ENCODE data around the gene DDX28.
A peak's percentile ranks its signal among the peaks of the same experiment; 100 is the strongest.

The DDX28 gene, protein sequence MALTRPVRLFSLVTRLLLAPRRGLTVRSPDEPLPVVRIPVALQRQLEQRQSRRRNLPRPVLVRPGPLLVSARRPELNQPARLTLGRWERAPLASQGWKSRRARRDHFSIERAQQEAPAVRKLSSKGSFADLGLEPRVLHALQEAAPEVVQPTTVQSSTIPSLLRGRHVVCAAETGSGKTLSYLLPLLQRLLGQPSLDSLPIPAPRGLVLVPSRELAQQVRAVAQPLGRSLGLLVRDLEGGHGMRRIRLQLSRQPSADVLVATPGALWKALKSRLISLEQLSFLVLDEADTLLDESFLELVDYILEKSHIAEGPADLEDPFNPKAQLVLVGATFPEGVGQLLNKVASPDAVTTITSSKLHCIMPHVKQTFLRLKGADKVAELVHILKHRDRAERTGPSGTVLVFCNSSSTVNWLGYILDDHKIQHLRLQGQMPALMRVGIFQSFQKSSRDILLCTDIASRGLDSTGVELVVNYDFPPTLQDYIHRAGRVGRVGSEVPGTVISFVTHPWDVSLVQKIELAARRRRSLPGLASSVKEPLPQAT

DNA sequence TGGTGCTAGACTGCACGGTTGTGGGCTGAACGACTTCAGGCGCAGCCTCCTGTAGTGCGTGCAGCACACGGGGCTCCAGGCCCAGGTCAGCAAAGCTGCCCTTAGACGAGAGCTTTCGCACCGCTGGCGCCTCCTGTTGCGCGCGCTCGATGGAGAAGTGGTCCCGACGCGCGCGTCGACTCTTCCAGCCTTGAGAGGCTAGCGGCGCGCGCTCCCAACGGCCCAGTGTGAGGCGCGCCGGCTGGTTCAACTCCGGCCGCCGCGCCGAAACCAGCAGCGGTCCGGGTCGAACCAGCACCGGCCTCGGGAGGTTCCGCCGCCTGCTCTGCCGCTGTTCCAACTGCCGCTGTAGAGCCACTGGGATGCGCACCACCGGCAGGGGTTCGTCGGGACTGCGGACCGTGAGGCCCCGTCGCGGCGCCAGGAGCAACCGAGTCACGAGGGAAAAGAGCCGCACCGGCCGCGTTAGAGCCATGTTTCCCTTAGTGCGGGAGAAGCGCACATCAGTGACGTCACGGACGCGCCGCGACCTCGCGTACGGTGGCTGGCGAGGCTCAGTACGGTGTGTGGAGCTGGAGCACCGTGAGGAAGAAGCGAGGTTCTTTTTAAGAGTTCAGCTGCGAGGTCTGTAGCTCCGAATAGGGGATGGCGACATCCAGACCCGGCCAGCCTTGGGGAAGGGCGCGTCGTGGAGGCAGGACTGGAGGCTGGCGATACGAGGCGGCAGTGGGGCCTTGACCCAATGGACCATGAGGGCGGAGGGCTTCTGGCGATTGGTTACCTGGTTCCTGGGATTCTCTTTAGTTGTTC, at the start of gene DDX28, which contains the start of gene DUS2:
Gene DDX28, minus strand, starts transcription at position 505 of the 810 bp plus-strand sequence. Its CDS starts 30 bp downstream, at position 475.
Gene DUS2, plus strand, starts transcription at position 557 of the 810 bp plus-strand sequence. CDS start 14,740 bp downstream, outside the sequence.
- DNase-seq: peak; percentile 81

DNA sequence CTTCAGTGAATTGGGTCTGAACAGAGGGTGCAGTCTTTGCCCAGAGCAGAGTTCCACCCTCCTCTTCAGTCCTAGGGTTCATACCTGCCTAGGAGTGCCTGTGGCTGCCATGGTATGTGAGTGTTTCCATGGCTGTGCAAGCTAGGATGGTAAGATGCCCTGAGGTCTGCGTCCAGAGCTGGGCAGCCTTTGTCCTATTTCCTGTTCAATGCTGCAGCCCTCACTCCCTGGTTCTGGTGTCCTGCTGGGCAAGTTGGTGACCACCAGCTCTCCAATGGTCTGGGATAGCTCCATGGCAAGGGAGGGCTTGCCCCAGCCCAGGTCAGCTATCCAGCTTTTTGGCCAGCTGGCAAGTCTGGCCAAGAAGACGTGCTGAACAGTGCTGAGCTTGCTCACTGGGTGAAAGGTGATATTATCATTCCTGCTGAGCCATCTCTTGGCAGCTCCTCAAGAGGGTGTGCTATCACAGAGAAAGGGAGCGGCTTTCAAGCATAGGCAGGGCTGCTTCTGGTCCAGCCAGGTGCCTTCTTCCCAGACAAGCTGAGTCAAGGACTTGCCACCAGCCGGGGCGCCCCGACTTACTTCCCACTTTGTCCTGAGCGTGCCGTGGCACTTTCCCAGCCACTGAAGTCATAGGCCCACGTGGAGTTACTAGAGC, 49.1 kb upstream of the DDX28 start:
- DNase-seq: no peak

DNA sequence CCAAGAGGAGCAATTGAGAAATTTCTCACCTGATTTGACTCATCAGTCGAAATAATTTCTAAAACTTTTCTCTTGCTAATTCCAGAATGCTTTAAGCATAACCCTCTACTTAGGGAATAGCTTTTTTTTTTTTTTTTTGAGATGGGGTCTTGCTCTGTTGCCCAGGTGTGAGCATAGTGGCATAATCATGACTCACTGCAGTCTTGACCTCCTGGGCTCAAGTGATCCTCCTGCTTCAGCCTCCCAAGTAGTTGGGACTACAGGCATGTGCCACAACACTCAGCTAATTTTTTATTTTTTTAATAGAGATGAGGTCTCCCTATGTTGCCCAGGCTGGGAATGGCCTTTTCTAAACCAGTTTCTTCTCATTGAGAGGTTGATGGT, 48.5 kb upstream of the DDX28 start:
- no peak for DNase-seq

DNA sequence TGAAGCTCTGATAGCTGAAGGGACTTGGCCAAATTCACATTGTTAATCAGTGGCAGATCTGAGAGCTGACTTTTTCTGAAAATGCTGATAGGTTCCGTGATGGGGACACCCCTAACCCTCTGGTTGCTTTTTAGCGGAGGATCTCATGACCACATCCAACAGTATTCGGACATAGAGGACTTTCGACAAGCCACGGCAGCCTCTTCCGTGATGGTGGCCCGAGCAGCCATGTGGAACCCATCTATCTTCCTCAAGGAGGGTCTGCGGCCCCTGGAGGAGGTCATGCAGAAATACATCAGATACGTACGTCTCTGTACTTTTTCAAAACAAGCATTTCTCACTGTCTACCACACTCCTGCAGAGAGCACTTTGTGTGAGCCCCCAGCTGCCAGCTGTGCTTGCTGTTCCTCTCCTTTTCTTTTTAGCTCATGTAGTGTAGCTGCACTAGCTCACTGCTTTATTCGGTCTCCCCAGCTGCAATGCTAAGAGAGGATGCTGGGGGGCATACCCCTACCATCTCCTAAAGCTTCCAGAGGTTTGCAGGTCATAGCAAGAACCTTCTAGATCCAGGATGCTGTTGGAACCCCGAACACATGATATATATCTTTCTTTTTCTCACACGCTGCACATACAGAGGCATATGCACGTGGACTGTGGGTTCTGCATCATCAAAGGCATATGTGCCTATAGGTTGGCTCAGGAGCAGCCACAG, 47.9 kb upstream of the DDX28 start:
- DNase-seq: no peak

DNA sequence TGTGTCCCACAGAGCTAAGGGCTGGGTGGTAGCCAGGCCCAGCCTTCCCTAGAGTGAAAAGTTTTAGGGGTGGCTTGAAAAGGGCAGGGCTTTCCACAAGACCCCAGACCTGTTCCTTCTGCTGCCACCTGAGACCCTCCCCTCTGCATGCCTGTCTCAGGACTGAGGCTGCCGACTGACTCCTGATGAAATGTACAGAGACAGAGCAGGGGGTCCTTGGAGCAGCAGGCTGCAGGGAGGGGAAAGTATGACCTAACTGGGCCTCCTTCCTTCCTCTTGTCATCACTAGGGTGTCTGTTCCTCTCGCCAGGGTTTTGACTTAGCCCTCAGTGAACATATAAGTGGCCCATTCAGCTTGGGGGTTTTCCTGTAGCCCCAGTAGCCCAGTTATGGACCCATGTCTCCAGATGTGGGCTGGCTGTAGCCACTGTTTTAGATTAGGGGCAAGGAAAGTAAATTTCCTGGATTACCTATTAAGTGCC, 47.3 kb upstream of the DDX28 start:
- no peak for DNase-seq

DNA sequence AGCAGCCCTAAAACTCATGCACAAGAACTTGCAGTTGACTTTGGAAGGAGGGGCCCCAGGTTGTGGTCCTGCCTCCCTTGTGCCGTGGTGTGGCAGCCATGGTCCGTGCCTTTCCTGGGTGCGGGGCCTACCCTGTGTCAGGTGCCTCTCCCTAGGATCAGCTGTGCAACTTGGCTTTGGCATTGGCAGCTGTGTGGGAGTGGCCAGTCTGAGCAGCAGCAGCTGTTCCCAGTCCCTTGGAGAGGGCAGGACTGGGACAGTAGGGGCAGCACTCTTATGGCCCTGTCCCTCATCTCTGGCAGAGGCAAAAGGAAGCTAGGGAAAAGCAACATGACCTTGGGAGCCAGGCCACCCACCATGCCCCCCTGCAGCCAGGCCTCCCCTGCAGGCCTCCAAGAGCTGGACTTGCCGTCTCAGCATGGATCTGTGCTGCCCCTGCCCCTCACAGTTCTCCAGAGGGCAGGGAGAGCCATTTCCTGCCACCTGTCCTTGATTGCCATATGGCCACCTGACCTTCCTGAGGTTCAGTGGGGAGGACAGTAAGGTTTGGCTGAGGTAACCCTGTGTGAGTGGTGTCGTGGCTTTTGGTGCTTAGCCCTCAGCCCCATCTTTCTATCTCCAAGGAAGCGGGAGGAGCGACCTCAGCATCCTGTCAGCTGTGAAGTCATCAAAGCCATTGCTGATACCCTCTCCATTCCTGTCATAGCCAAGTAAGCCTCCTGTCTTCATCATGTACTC, 46.6 kb upstream of the DDX28 start:
- peak; percentile 28 for DNase-seq

DNA sequence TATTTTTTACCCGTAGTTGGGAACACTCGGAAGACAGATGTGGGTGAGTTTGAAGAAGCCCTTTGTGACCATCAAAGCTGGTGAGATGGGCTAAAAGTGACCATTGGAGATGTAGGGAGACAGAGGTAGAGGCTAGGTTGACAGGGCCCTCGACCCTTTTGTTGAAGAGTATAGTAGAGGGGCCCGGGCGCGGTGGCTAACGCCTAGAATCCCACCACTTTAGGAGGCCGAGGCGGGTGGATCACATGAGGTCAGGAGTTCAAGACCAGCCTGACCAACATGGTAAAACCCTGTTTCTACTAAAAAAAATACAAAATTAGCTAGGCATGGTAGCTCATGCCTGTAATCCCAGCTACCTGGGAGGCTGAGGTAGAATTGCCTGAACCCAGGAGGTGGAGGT, 45.9 kb upstream of the DDX28 start:
- no peak for DNase-seq

DNA sequence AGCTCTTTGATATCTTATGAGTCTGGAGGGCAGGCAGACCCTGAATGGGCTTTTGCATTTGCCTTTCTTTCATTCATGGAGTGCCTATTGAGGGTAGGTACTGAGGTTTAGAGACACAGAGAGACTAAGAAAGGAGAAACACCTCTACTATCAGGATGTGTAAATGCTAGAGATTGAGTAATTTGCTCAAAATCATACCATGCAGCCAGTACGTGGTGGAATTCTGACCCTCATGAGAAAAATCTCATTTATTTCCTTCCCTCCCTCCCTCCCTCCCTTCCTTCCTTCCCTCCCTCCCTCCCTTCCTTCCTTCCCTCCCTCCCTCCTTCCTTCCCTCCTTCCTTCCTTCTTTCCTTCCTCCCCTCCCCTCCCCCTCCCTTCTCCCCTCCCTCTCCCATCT, 43.7 kb upstream of the DDX28 start:
- DNase-seq: no peak

DNA sequence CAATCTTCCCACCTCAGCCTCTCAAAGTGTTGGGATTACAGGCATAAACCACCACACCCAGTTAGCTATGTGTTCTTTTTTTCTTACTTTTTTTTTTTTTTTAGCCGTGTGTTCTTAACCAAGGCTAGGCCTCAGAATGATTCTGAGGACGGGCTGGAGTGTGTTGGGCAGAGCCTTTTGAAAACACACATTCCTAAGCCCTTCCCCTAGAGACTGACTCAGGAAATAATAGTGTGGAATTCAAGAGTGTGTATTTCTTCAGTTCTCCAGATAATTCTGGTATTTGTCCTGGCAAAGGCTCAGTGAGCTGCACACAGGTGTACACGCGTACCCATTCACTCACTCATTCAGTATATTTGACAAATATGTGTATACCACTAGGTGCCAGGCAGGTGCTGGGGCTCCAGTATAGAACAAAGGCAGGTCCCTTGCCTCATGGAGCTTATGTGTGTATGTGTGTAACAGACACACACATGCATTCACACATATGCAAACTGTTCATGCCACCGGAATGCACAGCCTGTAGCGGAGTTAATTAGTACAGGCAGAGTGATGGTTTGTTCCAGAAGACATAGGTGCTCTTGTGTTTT, 42.8 kb upstream of the DDX28 start:
- no peak for DNase-seq

DNA sequence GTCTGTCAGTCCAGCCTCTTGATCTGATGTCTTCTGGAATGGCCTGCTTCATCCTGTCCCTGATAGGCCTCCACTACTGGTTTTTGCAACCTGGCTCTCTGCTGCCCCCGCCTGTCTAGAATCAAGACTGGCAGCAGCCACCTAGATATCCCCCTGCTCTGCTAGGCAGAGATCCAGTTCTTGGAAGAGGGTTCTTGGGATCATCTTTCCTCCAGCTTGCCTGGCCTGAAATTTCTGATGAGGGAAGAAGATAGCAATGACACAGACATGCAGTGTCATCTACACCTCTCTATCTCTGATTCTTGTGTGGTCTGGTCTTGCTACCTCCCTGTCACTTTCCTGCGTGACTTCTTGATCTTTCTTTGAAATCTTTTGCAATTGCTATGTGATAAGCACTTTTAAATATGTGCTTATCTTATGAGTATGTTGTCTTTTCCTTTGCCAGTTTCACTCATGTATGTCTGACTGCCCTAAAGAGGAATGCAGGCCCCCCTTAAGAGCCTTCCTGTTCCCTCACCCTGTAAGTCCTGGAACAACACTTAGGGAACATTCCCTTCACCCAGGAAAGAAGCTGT, 41.8 kb upstream of the DDX28 start:
- peak; percentile 52 for DNase-seq

DNA sequence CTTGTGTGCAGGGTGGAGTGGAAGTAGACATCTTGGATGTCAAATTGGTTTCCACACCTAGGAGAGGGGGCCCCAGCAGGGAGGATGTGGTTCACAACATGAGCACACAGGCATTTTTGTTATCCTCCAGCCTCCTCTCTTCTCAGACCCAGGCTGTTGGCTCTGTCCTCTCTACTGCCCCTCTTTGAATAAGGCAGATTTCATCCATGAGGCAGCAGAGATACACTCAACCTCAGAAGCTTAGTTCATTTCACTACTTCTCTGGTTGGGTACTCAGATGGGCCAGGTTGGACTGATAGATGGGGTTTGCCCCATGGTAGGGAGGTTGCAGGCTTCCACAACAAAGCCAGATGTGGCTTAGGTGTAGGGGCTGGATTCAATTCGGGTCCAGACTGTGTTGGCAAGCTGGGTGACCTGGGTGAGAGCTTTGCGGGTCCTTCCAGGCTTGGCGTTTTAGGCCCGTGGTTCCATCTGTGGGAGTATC, 39.9 kb upstream of the DDX28 start:
- no peak for DNase-seq

DNA sequence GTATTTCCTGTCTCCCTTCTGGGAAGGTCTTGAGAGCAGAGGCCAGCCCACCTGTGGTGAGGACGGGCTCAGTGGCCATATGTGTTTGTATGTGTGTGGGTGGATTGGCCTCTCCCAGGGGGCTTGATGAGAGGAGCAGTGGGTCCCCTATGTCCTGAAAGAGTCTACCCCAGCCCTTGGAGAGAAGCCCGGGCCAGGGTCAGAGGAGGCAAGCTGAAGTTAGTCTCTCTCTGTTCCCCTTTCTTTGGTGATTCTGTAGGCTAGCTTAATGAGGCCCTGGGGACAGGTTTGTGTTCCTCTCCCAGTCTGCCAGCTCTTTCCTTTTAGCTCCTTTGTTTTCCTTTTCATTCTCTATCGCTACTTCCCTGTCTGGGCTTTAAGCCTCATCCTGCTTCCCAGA, 38.4 kb upstream of the DDX28 start:
- no peak for DNase-seq

DNA sequence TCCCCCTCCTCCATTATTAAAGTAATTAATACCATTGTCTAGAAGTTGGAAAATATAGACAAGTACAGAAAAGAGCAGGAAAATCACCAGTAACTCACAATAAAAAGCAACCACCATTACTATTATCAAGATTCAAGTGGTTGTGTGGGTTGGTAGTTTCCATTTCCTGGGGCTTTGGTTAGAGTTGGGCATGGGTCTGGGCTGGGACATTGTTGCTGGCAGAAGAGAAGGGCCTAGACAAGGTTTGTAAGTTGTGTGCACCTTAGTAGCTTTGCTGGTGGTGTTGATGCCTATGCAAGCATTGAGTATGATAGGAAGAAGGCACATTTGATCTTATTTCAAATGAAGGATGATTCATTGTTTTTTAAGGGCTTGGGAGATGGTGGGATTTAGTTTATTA, 36.8 kb upstream of the DDX28 start:
- DNase-seq: no peak

DNA sequence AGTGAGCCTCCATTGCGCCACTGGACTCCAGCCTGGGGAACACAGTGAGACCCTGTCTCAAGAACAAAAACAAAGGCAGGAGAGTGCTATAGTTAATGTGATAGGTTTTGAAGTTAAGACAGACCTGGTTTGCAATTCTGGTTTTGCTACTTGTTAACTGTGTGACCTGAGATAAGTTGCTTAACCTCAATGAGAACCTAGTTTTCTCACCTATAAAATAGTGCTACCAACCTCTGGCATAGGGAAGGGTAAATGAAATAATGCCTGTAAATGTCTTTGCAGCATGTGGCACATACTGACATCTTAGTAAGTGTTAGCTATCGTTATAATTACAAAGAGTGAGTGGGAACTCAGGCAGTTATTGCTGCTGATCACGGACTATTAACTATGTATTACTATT, 32.4 kb upstream of the DDX28 start:
- no peak for DNase-seq

DNA sequence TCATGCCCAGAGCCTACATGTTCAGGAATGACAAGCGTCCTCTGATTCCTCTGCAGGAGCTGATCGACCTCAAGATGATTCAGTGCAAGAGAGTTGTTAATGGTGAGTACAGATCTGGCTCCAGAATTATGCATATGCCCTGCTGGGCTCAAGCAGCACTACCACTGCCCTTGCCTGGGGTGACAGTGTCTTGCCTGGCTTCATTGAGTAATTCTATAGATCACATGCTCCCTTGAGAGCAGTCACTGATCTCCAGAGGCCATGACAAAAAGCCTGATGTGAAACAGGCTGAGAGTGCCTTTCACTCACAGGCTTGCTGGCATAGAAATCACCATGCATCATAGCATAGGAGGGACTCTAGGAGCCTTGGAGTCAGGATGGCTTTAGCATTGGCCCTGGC, 26.4 kb upstream of the DDX28 start:
- DNase-seq: no peak

DNA sequence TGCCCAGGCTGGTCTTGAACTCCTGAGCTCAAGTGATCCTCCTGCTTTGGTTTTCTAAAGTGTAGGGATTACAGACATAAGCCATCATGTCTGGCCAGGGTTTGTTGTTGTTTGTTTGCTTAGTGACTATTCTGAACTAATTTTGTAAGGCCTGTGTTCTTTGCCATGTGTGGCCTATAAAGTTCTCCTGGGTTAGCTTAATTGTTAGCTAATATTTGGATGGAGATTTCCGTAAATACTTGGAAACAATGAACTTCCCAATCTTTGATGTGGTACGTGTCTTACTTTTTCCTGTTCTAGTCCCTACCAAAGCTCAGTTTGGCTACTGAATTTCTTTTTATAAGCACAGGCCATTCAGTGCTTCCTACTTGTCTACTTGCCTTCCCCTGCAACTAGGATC, 25.0 kb upstream of the DDX28 start:
- no peak for DNase-seq

DNA sequence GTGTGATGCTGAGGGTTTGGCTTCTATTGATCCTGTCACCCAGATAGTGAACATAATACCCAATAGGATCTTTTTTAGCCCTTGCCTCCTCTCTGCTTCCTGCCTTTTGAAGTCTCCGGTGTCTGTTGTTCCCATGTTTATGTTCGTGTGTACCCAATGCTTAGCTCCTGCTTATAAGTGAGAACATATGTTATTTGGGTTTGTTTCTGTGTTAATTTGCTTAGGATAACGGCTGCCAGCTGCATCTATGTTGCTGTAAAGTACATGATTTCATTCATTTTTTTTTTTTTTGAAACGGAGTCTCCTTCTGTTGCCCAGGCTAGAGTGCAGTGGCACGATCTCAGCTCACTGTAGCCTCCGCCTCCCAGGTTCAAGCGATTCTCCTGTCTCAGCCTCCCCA, 23.1 kb upstream of the DDX28 start:
- peak; percentile 88 for DNase-seq

DNA sequence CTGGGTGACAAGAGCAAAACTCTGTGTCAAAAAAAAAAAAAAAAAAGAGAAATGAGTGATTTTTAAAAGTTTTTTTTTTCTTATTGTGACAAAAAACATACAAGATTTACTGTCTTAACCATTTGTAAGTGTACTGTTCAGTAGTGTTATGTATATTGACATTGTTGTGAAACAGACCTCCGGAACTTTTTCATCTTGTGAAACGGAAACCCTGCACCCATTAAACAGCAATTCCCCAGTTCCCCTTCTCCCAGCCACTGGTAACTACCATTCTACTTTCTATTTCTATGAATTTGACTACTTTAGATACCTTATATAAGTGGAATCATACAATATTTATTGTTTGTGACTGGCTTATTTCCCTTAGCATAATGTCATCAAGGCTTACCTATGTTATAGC, 18.8 kb upstream of the DDX28 start:
- DNase-seq: no peak

DNA sequence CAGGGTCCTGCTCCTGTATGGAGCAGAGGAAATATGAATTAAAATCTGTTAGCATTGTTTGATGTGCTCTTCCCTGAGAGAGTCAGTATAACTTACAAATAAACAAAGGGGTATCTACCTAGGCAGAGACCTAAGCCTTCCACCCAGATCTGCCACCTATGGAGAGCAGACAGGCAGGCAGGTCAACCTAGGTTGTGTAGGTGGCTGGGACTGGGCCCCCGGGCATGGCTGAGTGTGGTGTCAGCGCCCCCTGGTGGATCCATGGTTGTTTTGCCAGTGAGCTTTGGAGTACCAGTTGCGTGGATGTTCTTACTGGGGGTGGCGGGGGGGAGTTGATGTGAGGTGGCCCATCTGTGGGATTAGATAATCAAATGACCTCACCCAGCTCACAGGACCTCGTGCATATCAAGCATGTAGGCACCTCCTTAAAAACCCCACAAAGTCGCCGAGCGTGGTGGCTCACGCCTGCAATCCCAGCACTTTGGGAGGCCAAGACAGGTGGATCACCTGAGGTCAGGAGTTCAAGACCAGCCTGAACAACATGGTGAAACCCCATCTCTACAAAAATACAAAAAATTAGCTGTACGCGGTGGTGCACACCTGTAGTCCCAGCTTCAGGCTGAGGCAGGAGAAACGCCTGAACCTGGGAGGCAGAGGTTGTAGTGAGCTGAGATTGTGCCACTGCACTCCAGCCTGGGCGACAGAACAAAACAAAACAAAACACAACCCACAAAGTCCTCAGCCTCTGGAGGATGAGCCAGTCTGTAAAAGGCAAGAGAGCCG, 17.7 kb upstream of the DDX28 start:
- peak; percentile 6 for DNase-seq
